ENCODE results near the gene ATP5F1D. TPM values are rescaled to one million over a fixed set of nuclear protein-coding genes. Genes with fewer than 3 reads are reported as not detected.

ATP5F1D gene
- total and polyA plus RNA-seq, 2 donors (not counting 1 experiment from before 2014, with no cell fraction given): 150 to 166 TPM

GRCh38 chr19:1229056-1229923 lies 12.3 kb upstream of the ATP5F1D start:
- H3K4me1 ChIP-seq (ENCODE audit: control insufficient read depth in 2 of 2, insufficient read depth in 2 of 2, low read length in 2 of 2): no peaks in the 10 kb centered on the region
- DNase-seq (no peak), ATAC-seq (ENCODE audit: low read depth) (no peak)
- H2AFZ ChIP-seq (ENCODE audit: insufficient read depth, low read depth, low read length, poor library complexity, severe bottlenecking): no peak overlapping the region
- no peaks in the 10 kb centered on the region for H3K27me3 ChIP-seq (replicated peaks in 1 of 4; ENCODE audit: control extremely low read depth in 1 of 4, control insufficient read depth in 3 of 4, insufficient read depth in 4 of 4, low read length in 3 of 4)
- peaks cover 0 to 9% of the 10 kb centered on the region in 2 experiments for H3K36me3 ChIP-seq (replicated peaks in 1 of 2; ENCODE audit: control extremely low read depth in 1 of 2, control insufficient read depth in 1 of 2, extremely low read depth in 1 of 2, insufficient read depth in 2 of 2, low read length in 1 of 2)
- no peaks in the 10 kb centered on the region for H3K27me3 Mint-ChIP-seq
- H3K4me1 Mint-ChIP-seq: no peaks in the 10 kb centered on the region
- no peak overlapping the region for H3K27ac ChIP-seq (ENCODE audit: low read length in 2 of 2)
- ChIA-PET POLR2A (no interaction called here), CTCF (interaction anchor here (1.1 kb wide), 1 partner anchor 116 kb away, joined by 4 read pairs; no protein-coding TSS in a partner anchor)
- H3K9ac ChIP-seq (ENCODE audit: low read length): no peak overlapping the region
- no peak overlapping the region for H3K27ac Mint-ChIP-seq
- intact Hi-C loops (cut with micrococcal nuclease): no loop called here
- no peaks in the 10 kb centered on the region for H3K9me3 ChIP-seq (ENCODE audit: control extremely low read depth in 1 of 3, control insufficient read depth in 2 of 3, insufficient read depth in 1 of 3, low read length in 2 of 3)
- TF ChIP-seq, protein P1, sequence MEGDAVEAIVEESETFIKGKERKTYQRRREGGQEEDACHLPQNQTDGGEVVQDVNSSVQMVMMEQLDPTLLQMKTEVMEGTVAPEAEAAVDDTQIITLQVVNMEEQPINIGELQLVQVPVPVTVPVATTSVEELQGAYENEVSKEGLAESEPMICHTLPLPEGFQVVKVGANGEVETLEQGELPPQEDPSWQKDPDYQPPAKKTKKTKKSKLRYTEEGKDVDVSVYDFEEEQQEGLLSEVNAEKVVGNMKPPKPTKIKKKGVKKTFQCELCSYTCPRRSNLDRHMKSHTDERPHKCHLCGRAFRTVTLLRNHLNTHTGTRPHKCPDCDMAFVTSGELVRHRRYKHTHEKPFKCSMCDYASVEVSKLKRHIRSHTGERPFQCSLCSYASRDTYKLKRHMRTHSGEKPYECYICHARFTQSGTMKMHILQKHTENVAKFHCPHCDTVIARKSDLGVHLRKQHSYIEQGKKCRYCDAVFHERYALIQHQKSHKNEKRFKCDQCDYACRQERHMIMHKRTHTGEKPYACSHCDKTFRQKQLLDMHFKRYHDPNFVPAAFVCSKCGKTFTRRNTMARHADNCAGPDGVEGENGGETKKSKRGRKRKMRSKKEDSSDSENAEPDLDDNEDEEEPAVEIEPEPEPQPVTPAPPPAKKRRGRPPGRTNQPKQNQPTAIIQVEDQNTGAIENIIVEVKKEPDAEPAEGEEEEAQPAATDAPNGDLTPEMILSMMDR (IDR thresholded peaks at IDR 0.05): no peak
- H3K4me3 ChIP-seq (ENCODE audit: control extremely low read depth in 1 of 5, extremely low read depth in 1 of 5, insufficient read depth in 1 of 5, low read depth in 2 of 5, low read length in 4 of 5): no peak overlapping the region
- H4K20me1 ChIP-seq (ENCODE audit: control insufficient read depth, insufficient read depth, low read length, poor library complexity, severe bottlenecking): peaks cover 6% of the 10 kb centered on the region
- H3K4me3 Mint-ChIP-seq: no peak overlapping the region
- no peaks in the 10 kb centered on the region for H3K79me2 ChIP-seq (ENCODE audit: control insufficient read depth, insufficient read depth, low read length)
- 98% methylated on average over 145 of the region's 158 CpGs for WGBS (ENCODE audit: insufficient coverage)
- no peaks in the 10 kb centered on the region for H3K9me3 Mint-ChIP-seq (ENCODE audit: insufficient read depth)
- H3K4me2 ChIP-seq (replicated peaks; ENCODE audit: low read depth, low read length, poor library complexity, severe bottlenecking): no peak overlapping the region

- Histone ChIP-seq H3K4me1 (ENCODE audit: control insufficient read depth in 2 of 2, insufficient read depth in 2 of 2, low read length in 2 of 2) (no peaks in the 10 kb centered on the region), H3K27me3 (replicated peaks in 1 of 4; ENCODE audit: control extremely low read depth in 1 of 4, control insufficient read depth in 3 of 4, insufficient read depth in 4 of 4, low read length in 3 of 4) (no peaks in the 10 kb centered on the region), H3K9ac (ENCODE audit: low read length) (no peak overlapping the region), H3K36me3 (replicated peaks in 1 of 2; ENCODE audit: control extremely low read depth in 1 of 2, control insufficient read depth in 1 of 2, extremely low read depth in 1 of 2, insufficient read depth in 2 of 2, low read length in 1 of 2) (peaks cover 0 to 5% of the 10 kb centered on the region in 2 experiments), H3K4me2 (replicated peaks; ENCODE audit: low read depth, low read length, poor library complexity, severe bottlenecking) (no peak overlapping the region), H3K27ac (ENCODE audit: low read length in 2 of 2) (no peak overlapping the region), H2AFZ (ENCODE audit: insufficient read depth, low read depth, low read length, poor library complexity, severe bottlenecking) (no peak overlapping the region), H3K4me3 (ENCODE audit: control extremely low read depth in 1 of 5, extremely low read depth in 1 of 5, insufficient read depth in 1 of 5, low read depth in 2 of 5, low read length in 4 of 5) (no peak overlapping the region), H4K20me1 (ENCODE audit: control insufficient read depth, insufficient read depth, low read length, poor library complexity, severe bottlenecking) (peaks cover 6% of the 10 kb centered on the region), H3K79me2 (ENCODE audit: control insufficient read depth, insufficient read depth, low read length) (no peaks in the 10 kb centered on the region), H3K9me3 (ENCODE audit: control extremely low read depth in 1 of 3, control insufficient read depth in 2 of 3, insufficient read depth in 1 of 3, low read length in 2 of 3) (no peaks in the 10 kb centered on the region)
- ATAC-seq (ENCODE audit: low read depth) (no peak), DNase-seq (no peak)
- H3K4me3 Mint-ChIP-seq: no peak overlapping the region
- CTCF ChIA-PET: interaction anchor here (1.1 kb wide), 1 partner anchor 117 kb away, joined by 4 read pairs; no protein-coding TSS in a partner anchor
- H3K27me3 Mint-ChIP-seq: no peaks in the 10 kb centered on the region
- WGBS (ENCODE audit: insufficient coverage): 92% methylated on average over 55 of the region's 61 CpGs
- intact Hi-C loops (cut with micrococcal nuclease): no loop called here
- POLR2A ChIA-PET: no interaction called here
- TF ChIP-seq, protein P1 (IDR thresholded peaks at IDR 0.05): no peak
- TF ChIP-seq EZH2 (IDR thresholded peaks at IDR 0.05; ENCODE audit: borderline replicate concordance, insufficient read depth, low read depth, low read length, poor library complexity, severe bottlenecking): no peak
- H3K27ac Mint-ChIP-seq: no peak overlapping the region
- H3K9me3 Mint-ChIP-seq (ENCODE audit: insufficient read depth): no peaks in the 10 kb centered on the region
- H3K4me1 Mint-ChIP-seq: no peaks in the 10 kb centered on the region
These were observed 11.4 kb upstream of the ATP5F1D start for GRCh38 chr19:1229924-1230782.
